Ectodermal cell (in vitro differentiated cells): ENCODE results near the gene GAB1. TPM values are rescaled to one million over a fixed set of nuclear protein-coding genes. Genes with fewer than 3 reads are reported as not detected.

Source experiments
- H3K27ac ChIP-seq: 2 replicates; pipeline ENCODE4 v1.7.0; 2013; ENCODE audit warnings: mild to moderate bottlenecking, low read depth, low read length; ENCODE audit not compliant: insufficient read depth, poor library complexity, severe bottlenecking
- H3K27me3 ChIP-seq: 2 replicates; pipeline ENCODE4 v1.7.0; 2013; ENCODE audit warnings: mild to moderate bottlenecking, low read length; ENCODE audit not compliant: insufficient read depth, control insufficient read depth, poor library complexity, severe bottlenecking
- H3K36me3 ChIP-seq: one replicate; pipeline ENCODE4 v1.7.0; 2013; ENCODE audit warnings: low read length; ENCODE audit not compliant: control insufficient read depth, insufficient read depth
- H3K4me1 ChIP-seq: one replicate; pipeline ENCODE4 v1.7.0; 2013; ENCODE audit warnings: low read length; ENCODE audit not compliant: control insufficient read depth, insufficient read depth
- H3K4me3 ChIP-seq: 2 replicates; pipeline ENCODE4 v1.7.0; 2013; ENCODE audit warnings: low read depth, low read length, control low read depth; ENCODE audit not compliant: insufficient read depth
- H3K9me3 ChIP-seq: 2 replicates; pipeline ENCODE4 v1.7.0; 2013; ENCODE audit warnings: mild to moderate bottlenecking, low read length, moderate library complexity; ENCODE audit not compliant: control insufficient read depth
- WGBS, 2 experiments: methylation state at CpG; one replicate each; pipeline ENCODE4 v1.1.7; 2013; ENCODE audit warnings: missing lambda C conversion rate in 2 of 2; 5-methylcytosine and 5-hydroxymethylcytosine counted together
- polyA plus RNA-seq, 4 experiments: library from polyadenylated mRNA; stranded (reverse); fragments of 50-300 nt; gene quantifications; one replicate each; pipeline ENCODE4 v1.2.3, GENCODE V29; 2013

Gene GAB1
- 21.4 TPM for polyA plus RNA-seq (2013, experiment 1 of 4)
- polyA plus RNA-seq (2013, experiment 2 of 4) = 21.7 TPM
- polyA plus RNA-seq (2013, experiment 3 of 4) = 17.3 TPM
- polyA plus RNA-seq (2013, experiment 4 of 4) = 19.0 TPM

DNA sequence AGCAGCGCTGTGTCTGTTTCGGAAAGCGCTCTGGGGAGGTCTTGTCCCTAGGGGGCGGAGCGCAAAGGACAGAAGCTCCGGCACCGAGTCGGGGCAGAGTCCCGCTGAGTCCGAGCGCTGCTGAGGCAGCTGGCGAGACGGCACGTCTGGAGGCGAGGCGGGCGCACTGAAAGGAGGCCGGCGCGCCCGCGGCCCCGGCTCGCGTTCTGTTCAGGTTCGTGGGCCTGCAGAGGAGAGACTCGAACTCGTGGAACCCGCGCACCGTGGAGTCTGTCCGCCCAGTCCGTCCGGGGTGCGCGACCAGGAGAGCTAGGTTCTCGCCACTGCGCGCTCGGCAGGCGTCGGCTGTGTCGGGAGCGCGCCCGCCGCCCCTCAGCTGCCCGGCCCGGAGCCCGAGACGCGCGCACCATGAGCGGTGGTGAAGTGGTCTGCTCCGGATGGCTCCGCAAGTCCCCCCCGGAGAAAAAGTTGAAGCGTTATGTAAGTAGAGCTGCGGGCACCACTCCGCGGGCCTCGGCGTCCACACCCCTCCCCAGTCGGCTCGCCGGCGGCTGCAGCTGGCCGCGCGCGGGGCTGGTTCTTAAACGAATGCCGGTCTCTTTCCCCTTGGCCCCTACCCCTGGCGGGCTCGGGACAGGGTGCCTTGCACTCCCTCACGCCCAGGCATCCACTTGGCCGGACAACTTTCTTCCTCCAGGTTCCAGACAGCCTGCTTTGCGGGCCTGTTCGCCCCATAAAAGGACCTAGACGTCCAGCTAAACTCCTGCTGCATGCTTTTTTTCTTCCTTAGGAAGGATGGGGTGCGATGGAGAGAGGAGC lies at the start of gene GAB1:
Gene GAB1 (plus strand): TSS at position 96 of the 819 bp plus-strand sequence. CDS start 313 bp downstream, at position 409.
- WGBS, 2 experiments = 0% methylated on average over 81 of the region's 81 CpGs
- Histone ChIP-seq H3K4me1 (peaks cover 9% of the 10 kb centered on the region), H3K4me3 (peak within 1 kb of the TSS; percentile 51), H3K9me3 (no peaks in the 10 kb centered on the region), H3K36me3 (no peaks in the 10 kb centered on the region), H3K27ac (peak within 1 kb of the TSS; percentile 96), H3K27me3 (no peaks in the 10 kb centered on the region)

DNA sequence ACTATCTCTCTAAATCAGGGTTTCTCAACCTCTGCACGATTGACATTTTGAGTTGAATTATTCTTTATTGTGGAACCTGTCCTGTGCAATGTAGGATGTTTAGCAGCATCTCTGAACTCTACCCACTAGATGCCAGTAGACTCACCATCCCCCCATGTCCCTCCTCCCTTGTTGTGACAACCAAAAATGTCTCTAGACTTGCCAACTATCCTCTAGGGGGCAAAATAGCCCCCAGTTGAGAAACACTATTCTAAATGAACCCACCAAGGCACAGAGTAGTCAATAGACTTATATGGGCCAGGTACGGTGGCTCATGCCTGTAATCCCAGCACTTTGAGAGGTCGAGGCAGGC lies 49.1 kb upstream of the GAB1 start:
- Histone ChIP-seq H3K36me3 (no peaks in the 10 kb centered on the region), H3K27ac (no peak overlapping the region), H3K9me3 (no peaks in the 10 kb centered on the region), H3K4me1 (no peaks in the 10 kb centered on the region), H3K27me3 (no peaks in the 10 kb centered on the region), H3K4me3 (no peak overlapping the region)
- 84 to 98% methylated on average over 2 to 3 of the region's 3 CpGs for WGBS, 2 experiments

- Histone ChIP-seq H3K9me3 (no peaks in the 10 kb centered on the region), H3K4me1 (no peaks in the 10 kb centered on the region), H3K36me3 (no peaks in the 10 kb centered on the region), H3K27ac (no peak overlapping the region), H3K4me3 (no peak overlapping the region), H3K27me3 (no peaks in the 10 kb centered on the region)
- WGBS, 2 experiments = 93 to 97% methylated on average over 4 of the region's 4 CpGs
Observed at GRCh38 chr4:143288171-143288570, 48.5 kb upstream of the GAB1 start.

GRCh38 chr4:143289370-143289769 lies 47.3 kb upstream of the GAB1 start:
- Histone ChIP-seq H3K27me3 (no peaks in the 10 kb centered on the region), H3K27ac (no peak overlapping the region), H3K36me3 (no peaks in the 10 kb centered on the region), H3K4me3 (no peak overlapping the region), H3K9me3 (no peaks in the 10 kb centered on the region), H3K4me1 (no peaks in the 10 kb centered on the region)

DNA sequence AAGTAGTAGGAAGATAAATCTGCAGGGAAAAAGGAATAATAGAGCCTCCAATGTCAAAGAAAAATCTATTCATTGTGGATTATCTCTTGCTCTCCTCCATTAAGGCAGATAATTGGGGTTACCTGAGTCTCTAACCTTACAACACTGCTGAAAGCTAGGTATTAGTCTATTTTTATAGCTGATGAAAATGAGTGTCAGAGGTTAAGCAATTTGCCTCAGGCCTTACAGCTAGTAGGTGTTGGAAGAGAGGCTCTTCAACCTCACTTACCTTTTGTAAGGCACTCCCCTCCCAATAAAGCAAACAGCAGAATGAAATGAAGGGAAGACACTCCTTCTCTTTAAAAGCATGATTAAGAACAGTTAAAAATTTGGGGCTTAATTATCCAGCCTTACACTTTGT lies 45.4 kb upstream of the GAB1 start:
- no peaks in the 10 kb centered on the region for H3K4me1 ChIP-seq
- H3K27ac ChIP-seq = no peak overlapping the region
- no peaks in the 10 kb centered on the region for H3K27me3 ChIP-seq
- H3K9me3 ChIP-seq = no peaks in the 10 kb centered on the region
- H3K36me3 ChIP-seq = no peaks in the 10 kb centered on the region
- H3K4me3 ChIP-seq = no peak overlapping the region

- no peaks in the 10 kb centered on the region for H3K4me1 ChIP-seq
- 71 to 87% methylated on average over 1 of the region's 1 CpG for WGBS, 2 experiments
- H3K36me3 ChIP-seq = no peaks in the 10 kb centered on the region
- H3K4me3 ChIP-seq = no peak overlapping the region
- no peaks in the 10 kb centered on the region for H3K27me3 ChIP-seq
- no peaks in the 10 kb centered on the region for H3K9me3 ChIP-seq
- no peak overlapping the region for H3K27ac ChIP-seq
Observed at GRCh38 chr4:143292858-143293257, 43.8 kb upstream of the GAB1 start.

DNA sequence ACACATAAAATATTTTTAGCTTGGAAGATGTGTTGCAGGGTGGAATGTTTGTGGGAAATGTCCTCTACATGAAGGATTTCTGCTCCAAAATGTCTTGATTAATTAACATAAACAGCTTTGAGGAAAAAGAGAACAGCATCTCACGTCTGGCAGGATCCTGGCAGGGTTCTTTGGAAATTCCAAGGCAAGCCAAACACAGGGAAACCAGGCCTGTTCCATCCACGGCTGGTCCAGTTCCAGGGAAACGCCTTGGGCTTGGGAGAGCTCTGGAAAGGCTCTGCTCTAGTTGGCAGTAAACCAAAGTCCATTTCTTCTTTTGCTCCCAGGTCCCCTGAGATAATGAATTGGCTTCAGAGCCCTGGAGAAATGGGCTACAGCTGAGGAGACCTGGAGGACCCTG lies 42.4 kb upstream of the GAB1 start:
- H3K4me1 ChIP-seq = no peaks in the 10 kb centered on the region
- H3K9me3 ChIP-seq = no peaks in the 10 kb centered on the region
- 91 to 92% methylated on average over 3 of the region's 3 CpGs for WGBS, 2 experiments

DNA sequence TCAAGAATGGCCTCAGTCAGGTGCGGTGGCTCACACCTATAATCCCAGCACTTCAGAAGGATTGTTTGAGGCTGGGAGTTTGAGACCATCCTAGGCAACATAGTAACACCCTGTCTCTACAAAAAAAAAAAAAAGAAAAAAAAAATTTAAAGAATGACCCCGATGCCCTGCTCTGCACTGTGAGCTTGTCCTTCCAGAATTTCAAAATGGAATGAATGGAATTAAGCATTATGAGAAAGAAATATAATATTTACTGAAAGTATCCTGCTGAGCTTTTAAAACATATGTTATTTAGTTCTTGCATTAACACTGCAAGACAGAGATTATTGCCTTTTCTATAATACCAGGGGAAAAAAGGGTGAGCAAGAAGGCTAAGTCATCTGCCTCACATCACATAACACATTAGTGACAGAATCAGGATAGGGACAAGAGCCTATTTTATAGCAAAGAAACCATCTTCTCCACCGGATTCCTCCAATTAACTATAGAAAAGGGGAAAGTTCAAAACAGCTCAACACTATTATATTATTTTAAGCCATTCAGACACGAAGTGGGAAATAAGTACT lies 41.9 kb upstream of the GAB1 start:
- Histone ChIP-seq H3K36me3 (no peaks in the 10 kb centered on the region), H3K27me3 (no peaks in the 10 kb centered on the region), H3K4me3 (no peak overlapping the region), H3K27ac (no peak overlapping the region), H3K9me3 (no peaks in the 10 kb centered on the region), H3K4me1 (no peaks in the 10 kb centered on the region)
- WGBS, 2 experiments = 97 to 100% methylated on average over 3 to 4 of the region's 4 CpGs

More for the DNA sequence above, 42.4 kb upstream of the GAB1 start:
- Histone ChIP-seq H3K4me3 (no peak overlapping the region), H3K27ac (no peak overlapping the region), H3K36me3 (no peaks in the 10 kb centered on the region), H3K27me3 (no peaks in the 10 kb centered on the region)

GRCh38 chr4:143296397-143297067 lies 40.1 kb upstream of the GAB1 start:
- H3K36me3 ChIP-seq = no peaks in the 10 kb centered on the region
- no peaks in the 10 kb centered on the region for H3K4me1 ChIP-seq
- H3K27ac ChIP-seq = no peak overlapping the region
- H3K4me3 ChIP-seq = no peak overlapping the region
- H3K27me3 ChIP-seq = no peaks in the 10 kb centered on the region
- WGBS, 2 experiments = 74 to 78% methylated on average over 5 of the region's 6 CpGs
- H3K9me3 ChIP-seq = no peaks in the 10 kb centered on the region

DNA sequence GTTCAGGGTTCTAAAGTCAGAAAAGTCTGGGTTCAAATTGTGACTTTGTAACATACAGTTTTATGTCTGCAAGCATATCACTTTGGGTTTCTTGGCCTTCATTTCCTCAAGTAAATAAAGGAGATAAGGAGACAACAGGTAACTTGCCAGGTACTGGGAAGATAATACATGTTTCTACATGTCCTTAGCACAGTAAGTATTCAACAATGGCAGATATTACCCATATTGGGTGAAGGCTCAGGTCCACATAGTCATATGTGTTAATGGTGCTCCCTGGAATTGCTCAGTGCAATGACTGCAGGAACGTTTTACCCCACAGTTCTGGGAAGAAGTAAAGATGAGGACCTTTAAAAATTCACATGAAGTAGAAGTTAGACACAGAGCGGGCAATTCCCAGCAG lies 35.8 kb upstream of the GAB1 start:
- no peak overlapping the region for H3K4me3 ChIP-seq
- no peak overlapping the region for H3K27ac ChIP-seq
- 90 to 92% methylated on average over 2 of the region's 2 CpGs for WGBS, 2 experiments
- H3K9me3 ChIP-seq = no peaks in the 10 kb centered on the region
- H3K27me3 ChIP-seq = no peaks in the 10 kb centered on the region
- H3K4me1 ChIP-seq = no peaks in the 10 kb centered on the region
- H3K36me3 ChIP-seq = no peaks in the 10 kb centered on the region
